Right kidney (tissue), 1 donor: ENCODE data around the gene CDH20.
"Not testable (repeated sequence)": the region's sequence is repeated elsewhere in the genome, so short reads cannot be mapped to it uniquely, and the experiment has no call there.

Experiments
- DNase-seq: peaks from one replicate; pipeline ENCODE4 v3.0.0-alpha.2; 2016

The CDH20 gene

GRCh38 chr18:61348230-61348629 lies 15.0 kb downstream of the CDH20 start:
- DNase-seq, result no peak

GRCh38 chr18:61350578-61350977 lies 17.3 kb downstream of the CDH20 start:
- DNase-seq, result no peak

GRCh38 chr18:61352059-61352458 lies 18.8 kb downstream of the CDH20 start:
- DNase-seq, result no peak

- DNase-seq, result no peak
These were observed 19.4 kb downstream of the CDH20 start for GRCh38 chr18:61352611-61353010.

- DNase-seq, result no peak
These were observed 27.5 kb downstream of the CDH20 start for GRCh38 chr18:61360404-61361383.

- no peak for DNase-seq
These were observed 29.3 kb downstream of the CDH20 start for GRCh38 chr18:61362511-61362910.

- DNase-seq, result no peak
These were observed 31.7 kb downstream of the CDH20 start for GRCh38 chr18:61364953-61365352.

GRCh38 chr18:61368001-61368400 lies 34.8 kb downstream of the CDH20 start:
- DNase-seq, result no peak

- DNase-seq, result not testable (repeated sequence)
These were observed 36.4 kb downstream of the CDH20 start for GRCh38 chr18:61369671-61370070.

GRCh38 chr18:61371111-61371510 lies 37.9 kb downstream of the CDH20 start:
- DNase-seq, result no peak

- DNase-seq, result no peak
These were observed 46.6 kb downstream of the CDH20 start for GRCh38 chr18:61379827-61380226.

- DNase-seq, result no peak
These were observed 54.8 kb downstream of the CDH20 start for GRCh38 chr18:61388010-61388409.

- DNase-seq, result no peak
These were observed 61.8 kb downstream of the CDH20 start for GRCh38 chr18:61394983-61395382.

- no peak for DNase-seq
These were observed 64.0 kb downstream of the CDH20 start for GRCh38 chr18:61397222-61397621.

GRCh38 chr18:61398961-61399705 lies 65.9 kb downstream of the CDH20 start:
- no peak for DNase-seq

- DNase-seq, result no peak
These were observed 66.9 kb downstream of the CDH20 start for GRCh38 chr18:61400016-61400635.

- DNase-seq, result no peak
These were observed 67.5 kb downstream of the CDH20 start for GRCh38 chr18:61400716-61401115.

- DNase-seq, result no peak
These were observed 69.5 kb downstream of the CDH20 start for GRCh38 chr18:61402726-61403125.

GRCh38 chr18:61413396-61413795 lies 80.2 kb downstream of the CDH20 start:
- no peak for DNase-seq

GRCh38 chr18:61414086-61414485 lies 80.9 kb downstream of the CDH20 start:
- DNase-seq, result no peak

GRCh38 chr18:61419763-61420162 lies 86.5 kb downstream of the CDH20 start:
- no peak for DNase-seq

GRCh38 chr18:61420218-61420885 lies 87.1 kb downstream of the CDH20 start:
- DNase-seq, result no peak
